CD8-positive, alpha-beta memory T cell (primary cell): Measurements from ENCODE around the gene HLA-DQB2. TPM values are rescaled to one million over a fixed set of nuclear protein-coding genes. Genes with fewer than 3 reads are reported as not detected.
A peak's percentile ranks its signal among the peaks of the same experiment; 100 is the strongest.

ENCODE experiments used
- CTCF ChIA-PET: fragments of 350-600 bp; sonication (Branson Sonifier 250); formaldehyde crosslinking; loops from one replicate; lab custom pipeline; 2021; ENCODE audit warnings: antibody characterized with exemption; lab: Charles Lee
- POLR2A ChIA-PET: fragments of 350-600 bp; sonication (Branson Sonifier 250); formaldehyde crosslinking; loops from one replicate; lab custom pipeline; 2021; ENCODE audit warnings: antibody characterized with exemption; lab: Charles Lee
- DNase-seq, 5 donors: peaks; one replicate each; pipeline versions ENCODE4 v3.0.0 to v3.0.0-alpha.2; 2020 to 2022; ENCODE audit warnings: mixed read lengths in 1 of 5
- H3K27ac ChIP-seq: one replicate; pipeline ENCODE4 v1.7.0; 2013; ENCODE audit warnings: low read depth, mild to moderate bottlenecking, low read length, moderate library complexity
- H3K27me3 ChIP-seq: 2 replicates; pipeline ENCODE4 v1.7.0; 2013; ENCODE audit warnings: low read length, mild to moderate bottlenecking; ENCODE audit not compliant: insufficient read depth, poor library complexity, severe bottlenecking
- H3K36me3 ChIP-seq: 2 replicates; pipeline ENCODE4 v1.7.0; 2013; ENCODE audit warnings: mild to moderate bottlenecking, low read length, moderate library complexity; ENCODE audit not compliant: insufficient read depth
- H3K4me1 ChIP-seq: 2 replicates; pipeline ENCODE4 v1.7.0; 2013; ENCODE audit warnings: mild to moderate bottlenecking, low read length, moderate library complexity; ENCODE audit not compliant: insufficient read depth
- H3K4me3 ChIP-seq: 2 replicates; pipeline ENCODE4 v1.7.0; 2013; ENCODE audit warnings: mild to moderate bottlenecking, low read length
- H3K9me3 ChIP-seq: 2 replicates; pipeline ENCODE4 v1.7.0; 2013; ENCODE audit warnings: mild to moderate bottlenecking, low read length
- H3K27ac Mint-ChIP-seq, 8 donors: one replicate each; pipeline ENCODE4 v1.8.0; 2020 to 2021; ENCODE audit warnings: mixed read lengths in 8 of 8, mild to moderate bottlenecking in 6 of 8, inconsistent platforms in 3 of 8, moderate library complexity in 3 of 8
- H3K27me3 Mint-ChIP-seq, 2 donors: one replicate each; pipeline ENCODE4 v1.8.0; 2020 to 2021; ENCODE audit warnings: mixed read lengths in 2 of 2, mild to moderate bottlenecking in 1 of 2, moderate library complexity in 1 of 2
- H3K36me3 Mint-ChIP-seq, 3 donors: one replicate each; pipeline ENCODE4 v1.8.0; 2020 to 2021; ENCODE audit warnings: mixed read lengths in 3 of 3, inconsistent platforms in 1 of 3, mild to moderate bottlenecking in 1 of 3
- H3K4me1 Mint-ChIP-seq, 3 donors: one replicate each; pipeline ENCODE4 v1.8.0; 2020 to 2021; ENCODE audit warnings: mixed read lengths in 3 of 3, inconsistent platforms in 1 of 3, mild to moderate bottlenecking in 1 of 3
- H3K4me3 Mint-ChIP-seq, 7 donors: one replicate each; pipeline ENCODE4 v1.8.0; 2020 to 2021; ENCODE audit warnings: mixed read lengths in 7 of 7, mild to moderate bottlenecking in 6 of 7, moderate library complexity in 4 of 7, inconsistent platforms in 2 of 7
- H3K9me3 Mint-ChIP-seq, 5 donors: one replicate each; pipeline ENCODE4 v1.8.0; 2020 to 2022; ENCODE audit warnings: mixed read lengths in 5 of 5, mild to moderate bottlenecking in 3 of 5, moderate library complexity in 2 of 5, inconsistent platforms in 1 of 5
- polyA plus RNA-seq: library from polyadenylated mRNA; unstranded; fragments of 300-500 nt; fragmentation: Illumina TruSeq; gene quantifications from one replicate; pipeline ENCODE4 v1.2.3, GENCODE V29; 2021
- total RNA-seq, 2 experiments: library from RNA; stranded (reverse); gene quantifications; one replicate each; pipeline ENCODE4 v1.2.3, GENCODE V29; 2021

The HLA-DQB2 gene
- total and polyA plus RNA-seq, 3 experiments from 2014 or later = 0.83 to 5.0 (median 0.97) TPM

DNA sequence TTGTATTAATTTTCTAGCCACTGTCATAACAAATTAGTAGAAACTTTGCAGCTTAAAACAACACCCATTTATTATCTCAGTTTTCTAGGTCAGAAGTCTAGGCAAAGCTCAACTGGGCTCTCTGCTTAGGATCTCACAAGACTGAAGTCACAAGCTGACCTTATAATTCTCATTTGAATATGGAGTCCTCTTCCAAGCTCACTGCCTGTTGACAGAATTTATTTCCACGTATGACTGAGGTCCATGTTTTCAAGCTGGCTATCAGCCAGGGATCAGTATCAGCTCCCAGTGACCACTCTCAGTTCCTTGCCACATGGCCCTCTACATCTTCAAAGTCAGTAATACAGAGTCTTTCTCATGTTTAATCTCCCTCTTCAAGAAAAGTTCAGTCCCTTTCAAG is 11.7 kb upstream of the HLA-DQB2 start:
- Mint-ChIP-seq H3K4me1 (peaks cover 2 to 5% (median 3%) of the 10 kb centered on the region in 3 donors), H3K36me3 (peaks cover 0 to 2% (median 0%) of the 10 kb centered on the region in 3 donors), H3K9me3 (no peaks in the 10 kb centered on the region), H3K27me3 (peaks cover 20 to 60% of the 10 kb centered on the region in 2 donors), H3K4me3 (no peak overlapping the region), H3K27ac (no peak overlapping the region)
- Histone ChIP-seq H3K27ac (no peak overlapping the region), H3K36me3 (no peaks in the 10 kb centered on the region), H3K9me3 (no peaks in the 10 kb centered on the region), H3K4me1 (no peaks in the 10 kb centered on the region), H3K4me3 (no peak overlapping the region), H3K27me3 (peaks cover 4% of the 10 kb centered on the region)
- no peak for DNase-seq
- POLR2A ChIA-PET = no interaction called here
- CTCF ChIA-PET = no interaction called here

DNA sequence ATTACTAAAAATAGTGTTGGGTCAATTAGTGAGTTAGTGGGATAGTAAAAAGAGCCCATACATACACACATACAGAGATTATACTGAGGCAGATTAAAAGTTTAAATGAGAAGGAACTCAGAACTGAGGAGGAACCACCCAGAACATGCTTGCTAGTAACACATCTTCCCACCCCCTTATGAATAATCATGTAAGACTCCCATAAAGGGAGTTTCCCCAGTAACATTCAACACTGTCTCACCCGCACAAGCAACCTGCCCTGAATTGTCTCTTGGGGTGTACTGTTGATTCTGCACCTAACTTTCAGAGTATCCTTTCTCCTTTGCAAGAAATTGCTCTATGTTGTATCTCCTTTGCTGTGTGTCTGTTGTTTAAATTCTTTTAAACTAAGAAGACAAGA is 11.1 kb upstream of the HLA-DQB2 start:
- no peaks in the 10 kb centered on the region for H3K9me3 ChIP-seq
- H3K9me3 Mint-ChIP-seq = no peaks in the 10 kb centered on the region
- POLR2A ChIA-PET = no interaction called here
- CTCF ChIA-PET = no interaction called here
- no peak overlapping the region for H3K27ac Mint-ChIP-seq
- peaks cover 20 to 62% of the 10 kb centered on the region in 2 donors for H3K27me3 Mint-ChIP-seq
- H3K4me1 Mint-ChIP-seq = peaks cover 2 to 5% (median 3%) of the 10 kb centered on the region in 3 donors
- peaks cover 4% of the 10 kb centered on the region for H3K27me3 ChIP-seq
- H3K4me3 Mint-ChIP-seq = no peak overlapping the region
- no peak for DNase-seq
- H3K36me3 Mint-ChIP-seq = peaks cover 0 to 2% (median 0%) of the 10 kb centered on the region in 3 donors
- no peak overlapping the region for H3K27ac ChIP-seq
- H3K4me1 ChIP-seq = no peaks in the 10 kb centered on the region
- H3K36me3 ChIP-seq = no peaks in the 10 kb centered on the region
- H3K4me3 ChIP-seq = no peak overlapping the region

DNA sequence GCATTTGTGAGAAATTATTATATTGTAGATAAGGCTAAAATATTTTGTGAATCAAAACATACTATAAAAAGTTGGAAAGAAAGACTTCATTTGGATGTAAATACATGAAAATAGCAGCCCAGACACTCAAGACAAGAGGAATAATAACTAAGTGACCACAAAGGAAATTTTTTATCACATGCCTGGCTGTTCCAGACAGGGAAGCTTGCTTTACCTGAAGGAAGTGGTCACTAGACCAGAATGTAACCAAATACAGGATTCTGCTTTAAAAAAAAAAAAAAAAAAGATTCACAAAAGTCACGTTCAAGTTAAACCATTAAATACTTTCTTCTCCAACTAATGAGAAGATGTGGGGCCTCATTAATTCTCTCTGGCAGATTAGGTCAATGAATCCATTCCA is 9.3 kb upstream of the HLA-DQB2 start:
- no peak for DNase-seq
- ChIA-PET CTCF (no interaction called here), POLR2A (no interaction called here)
- Mint-ChIP-seq H3K36me3 (peaks cover 0 to 2% (median 0%) of the 10 kb centered on the region in 3 donors), H3K9me3 (no peaks in the 10 kb centered on the region), H3K27ac (no peak overlapping the region), H3K4me3 (no peak overlapping the region), H3K4me1 (peaks cover 2 to 5% (median 3%) of the 10 kb centered on the region in 3 donors), H3K27me3 (peaks cover 27 to 76% of the 10 kb centered on the region in 2 donors)
- no peak overlapping the region for H3K27ac ChIP-seq
- H3K4me1 ChIP-seq = no peaks in the 10 kb centered on the region
- peaks cover 4% of the 10 kb centered on the region for H3K27me3 ChIP-seq
- no peaks in the 10 kb centered on the region for H3K36me3 ChIP-seq
- H3K9me3 ChIP-seq = no peaks in the 10 kb centered on the region
- no peak overlapping the region for H3K4me3 ChIP-seq

DNA sequence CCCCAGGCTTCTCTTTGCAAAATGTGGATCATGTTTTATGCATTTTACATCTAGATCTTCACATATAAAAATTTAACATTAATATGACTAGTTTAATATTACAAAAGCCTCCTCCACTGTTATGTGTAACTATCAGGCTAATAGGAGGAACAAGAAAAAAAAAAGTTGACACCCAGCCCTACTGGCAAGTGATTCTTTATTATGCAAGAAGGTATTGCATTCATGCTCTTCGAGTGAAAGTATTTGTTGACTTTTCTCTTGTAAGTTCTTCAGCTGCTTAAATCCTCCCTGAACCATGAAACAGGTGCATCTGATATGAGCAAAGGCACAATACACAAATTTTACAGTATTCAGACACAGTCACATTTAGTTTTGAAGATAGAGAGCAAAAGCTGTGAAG is 716 bp upstream of the HLA-DQB2 start:
- H3K9me3 Mint-ChIP-seq = no peaks in the 10 kb centered on the region
- Histone ChIP-seq H3K4me1 (no peaks in the 10 kb centered on the region), H3K27me3 (peaks cover 13% of the 10 kb centered on the region), H3K36me3 (no peaks in the 10 kb centered on the region), H3K9me3 (no peaks in the 10 kb centered on the region), H3K27ac (no peak overlapping the region), H3K4me3 (no peak overlapping the region)
- H3K4me3 Mint-ChIP-seq = no peak overlapping the region
- no peak for DNase-seq
- no peak overlapping the region for H3K27ac Mint-ChIP-seq
- H3K36me3 Mint-ChIP-seq = no peaks in the 10 kb centered on the region
- ChIA-PET POLR2A (no interaction called here), CTCF (no interaction called here)
- peaks cover 0 to 4% (median 0%) of the 10 kb centered on the region in 3 donors for H3K4me1 Mint-ChIP-seq
- peaks cover 32 to 70% of the 10 kb centered on the region in 2 donors for H3K27me3 Mint-ChIP-seq

DNA sequence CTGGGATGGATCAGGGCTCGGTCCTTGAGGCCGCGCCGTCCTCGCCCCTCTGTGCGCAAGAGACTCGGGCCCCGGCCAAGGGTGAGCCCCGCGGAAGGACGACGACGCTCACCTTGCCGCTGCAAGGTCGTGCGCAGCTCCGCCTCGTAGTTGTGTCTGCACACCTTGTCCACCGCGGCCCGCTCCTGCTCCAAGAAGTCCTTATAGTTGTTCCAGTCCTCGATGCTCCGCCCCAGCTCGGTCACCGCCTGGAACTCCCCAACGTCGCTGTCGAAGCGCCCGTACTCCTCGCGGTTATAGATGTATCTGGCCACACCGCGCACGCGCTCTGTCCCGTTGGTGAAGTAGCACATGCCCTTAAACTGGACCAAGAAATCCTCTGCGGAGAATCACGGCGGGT is 1.8 kb downstream of the HLA-DQB2 start:
- no peaks in the 10 kb centered on the region for H3K9me3 ChIP-seq
- peaks cover 13% of the 10 kb centered on the region for H3K27me3 ChIP-seq
- H3K27ac Mint-ChIP-seq = peak overlapping the region in 1 of 8 donors; percentile 79
- no peaks in the 10 kb centered on the region for H3K9me3 Mint-ChIP-seq
- H3K36me3 ChIP-seq = no peaks in the 10 kb centered on the region
- ChIA-PET POLR2A (no interaction called here), CTCF (no interaction called here)
- no peaks in the 10 kb centered on the region for H3K4me1 ChIP-seq
- H3K4me1 Mint-ChIP-seq = peaks cover 0 to 4% (median 0%) of the 10 kb centered on the region in 3 donors
- peaks cover 23 to 58% of the 10 kb centered on the region in 2 donors for H3K27me3 Mint-ChIP-seq
- H3K4me3 Mint-ChIP-seq = peak overlapping the region in 2 of 7 donors; percentile 13 to 35
- no peaks in the 10 kb centered on the region for H3K36me3 Mint-ChIP-seq
- H3K27ac ChIP-seq = no peak overlapping the region
- no peak for DNase-seq
- no peak overlapping the region for H3K4me3 ChIP-seq

DNA sequence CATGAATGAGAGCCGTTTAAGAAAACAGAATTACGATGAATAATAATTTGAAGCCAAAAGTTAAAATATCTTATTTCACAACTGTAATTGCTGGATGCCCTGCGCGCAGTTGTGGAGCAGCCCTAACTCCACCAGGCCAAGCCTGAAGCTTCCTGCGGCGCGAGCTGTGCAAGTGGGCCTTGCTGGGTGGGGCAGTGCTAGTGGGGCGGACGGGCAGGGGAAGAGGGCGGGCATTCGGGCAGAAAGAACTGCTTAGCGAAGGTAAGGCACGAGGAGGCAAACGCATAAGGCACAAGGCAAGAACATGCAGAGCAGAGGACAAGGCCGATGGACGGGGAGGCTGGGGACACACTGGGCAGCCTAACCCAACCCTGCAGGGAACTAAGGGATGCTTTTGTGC is 2.3 kb downstream of the HLA-DQB2 start:
- H3K4me1 ChIP-seq = no peaks in the 10 kb centered on the region
- H3K36me3 Mint-ChIP-seq = no peaks in the 10 kb centered on the region
- peak overlapping the region in 1 of 8 donors; percentile 35 for H3K27ac Mint-ChIP-seq
- peaks cover 11% of the 10 kb centered on the region for H3K27me3 ChIP-seq
- POLR2A ChIA-PET = no interaction called here
- peak overlapping the region in 2 of 7 donors; percentile 31 to 46 for H3K4me3 Mint-ChIP-seq
- no peaks in the 10 kb centered on the region for H3K36me3 ChIP-seq
- H3K4me3 ChIP-seq = no peak overlapping the region
- H3K27ac ChIP-seq = no peak overlapping the region
- peaks cover 0 to 4% (median 0%) of the 10 kb centered on the region in 3 donors for H3K4me1 Mint-ChIP-seq
- H3K9me3 Mint-ChIP-seq = no peaks in the 10 kb centered on the region
- H3K9me3 ChIP-seq = no peaks in the 10 kb centered on the region
- DNase-seq = peak in 1 of 5 donors; percentile 15
- CTCF ChIA-PET = no interaction called here
- H3K27me3 Mint-ChIP-seq = peaks cover 22 to 54% of the 10 kb centered on the region in 2 donors

DNA sequence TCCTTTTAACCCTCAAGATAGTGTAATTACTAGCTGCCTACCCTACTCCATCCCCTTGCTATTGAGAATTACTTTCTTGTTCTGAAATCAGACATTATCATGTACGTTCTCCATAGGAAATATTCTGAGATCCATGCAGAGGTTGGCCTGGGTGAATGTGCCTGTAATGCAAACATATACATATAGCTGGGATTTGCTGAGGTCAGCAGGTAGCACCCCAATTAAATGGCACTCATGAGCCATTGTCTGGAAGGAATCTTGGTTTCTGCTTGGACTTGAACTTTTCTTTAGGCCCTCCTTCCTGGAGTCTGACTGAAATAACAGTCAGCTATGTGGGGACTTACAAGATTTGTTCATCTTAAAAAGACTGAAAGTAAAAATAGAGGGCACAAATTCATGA is 3.7 kb downstream of the HLA-DQB2 start:
- Histone ChIP-seq H3K4me3 (no peak overlapping the region), H3K9me3 (no peaks in the 10 kb centered on the region), H3K36me3 (no peaks in the 10 kb centered on the region), H3K27me3 (peaks cover 10% of the 10 kb centered on the region), H3K27ac (no peak overlapping the region), H3K4me1 (no peaks in the 10 kb centered on the region)
- H3K36me3 Mint-ChIP-seq = no peaks in the 10 kb centered on the region
- CTCF ChIA-PET = no interaction called here
- H3K9me3 Mint-ChIP-seq = no peaks in the 10 kb centered on the region
- peaks cover 24 to 50% of the 10 kb centered on the region in 2 donors for H3K27me3 Mint-ChIP-seq
- DNase-seq = no peak
- no peak overlapping the region for H3K4me3 Mint-ChIP-seq
- POLR2A ChIA-PET = no interaction called here
- H3K27ac Mint-ChIP-seq = no peak overlapping the region
- peaks cover 0 to 4% (median 0%) of the 10 kb centered on the region in 3 donors for H3K4me1 Mint-ChIP-seq

DNA sequence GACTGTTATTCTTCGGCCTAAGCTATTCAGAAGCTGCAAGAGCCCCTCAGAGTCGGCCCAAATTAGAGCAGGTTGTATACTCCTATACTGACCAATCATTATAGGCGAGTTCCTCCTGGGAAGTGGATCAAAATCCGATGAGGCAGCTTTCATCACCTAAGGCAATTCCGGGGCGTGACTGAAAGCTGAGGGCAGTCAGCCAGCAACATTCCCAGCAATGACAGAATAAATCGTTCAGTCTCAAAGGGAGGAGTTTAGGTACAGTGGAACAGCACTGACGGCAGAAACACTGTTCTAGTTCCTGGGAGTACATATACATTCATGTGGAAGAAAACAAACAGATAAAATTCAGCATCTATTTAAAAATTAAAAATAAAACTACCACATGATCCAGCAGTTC is 10.8 kb downstream of the HLA-DQB2 start:
- no peak overlapping the region for H3K27ac Mint-ChIP-seq
- no peak overlapping the region for H3K4me3 Mint-ChIP-seq
- Histone ChIP-seq H3K27ac (no peak overlapping the region), H3K27me3 (no peaks in the 10 kb centered on the region), H3K36me3 (no peaks in the 10 kb centered on the region), H3K4me1 (no peaks in the 10 kb centered on the region), H3K4me3 (no peak overlapping the region), H3K9me3 (no peaks in the 10 kb centered on the region)
- no peaks in the 10 kb centered on the region for H3K9me3 Mint-ChIP-seq
- POLR2A ChIA-PET = no interaction called here
- DNase-seq = no peak
- H3K27me3 Mint-ChIP-seq = peaks cover 12 to 56% of the 10 kb centered on the region in 2 donors
- CTCF ChIA-PET = no interaction called here
- H3K36me3 Mint-ChIP-seq = no peaks in the 10 kb centered on the region
- no peaks in the 10 kb centered on the region for H3K4me1 Mint-ChIP-seq
